Kidney glomerular epithelial cell (primary cell): ENCODE measurements around the gene COX6A1.
"Not testable (repeated sequence)": the region's sequence is repeated elsewhere in the genome, so short reads cannot be mapped to it uniquely, and the experiment has no call there.

Source experiments
- DNase-seq: peaks from one replicate; lab custom pipeline; 2025; lab: John Stamatoyannopoulos, UW

The COX6A1 gene

DNA sequence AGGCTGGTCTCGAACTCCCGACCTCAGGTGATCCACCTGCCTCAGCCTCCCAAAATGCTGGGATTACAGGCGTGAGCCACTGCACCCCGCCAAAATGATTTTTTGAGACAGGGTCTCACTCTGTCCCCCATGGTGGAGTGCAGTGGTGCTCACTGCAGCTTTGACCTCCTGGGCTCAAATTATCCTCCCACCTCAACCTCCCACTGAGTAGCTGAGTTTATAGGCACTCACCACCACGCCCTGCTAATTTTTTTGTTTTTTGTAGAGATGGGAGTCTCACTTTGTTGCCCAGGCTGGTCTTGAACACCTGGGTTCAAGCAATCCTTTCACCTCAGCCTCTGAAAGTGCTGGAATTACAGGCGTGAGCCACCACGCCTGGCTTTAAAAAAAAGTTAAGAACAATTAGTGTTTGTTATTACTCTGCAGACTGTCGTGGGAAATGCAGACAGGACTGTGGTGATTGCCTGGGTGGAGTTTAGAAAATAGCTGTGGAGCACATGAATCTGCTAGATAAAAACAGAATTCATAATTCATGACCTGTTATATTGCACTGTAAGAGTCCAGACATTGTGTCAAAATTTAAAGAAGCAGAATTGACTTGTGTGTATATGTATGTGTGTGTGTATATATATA is 9.2 kb upstream of the COX6A1 start:
- DNase-seq, result no peak

DNA sequence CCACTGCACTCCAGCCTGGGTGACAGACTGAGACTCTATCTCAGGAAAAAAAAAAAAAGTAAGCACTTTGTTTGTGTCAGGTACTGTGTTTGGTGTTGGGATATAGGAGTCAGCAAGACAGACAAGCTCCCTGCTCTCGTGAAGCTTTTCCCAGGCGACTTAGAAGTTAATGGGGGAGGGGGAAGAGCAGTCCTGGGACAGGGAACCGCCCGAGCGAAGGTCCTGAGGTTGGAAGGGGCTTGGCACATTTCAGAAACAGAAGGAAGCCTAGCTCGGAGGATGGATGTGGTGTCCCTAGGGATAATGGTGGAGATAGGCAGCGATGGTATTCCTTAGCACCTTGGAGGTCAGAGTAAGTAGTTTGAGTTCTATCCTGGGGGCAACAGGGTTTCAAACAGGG is 8.5 kb upstream of the COX6A1 start:
- DNase-seq, result no peak

DNA sequence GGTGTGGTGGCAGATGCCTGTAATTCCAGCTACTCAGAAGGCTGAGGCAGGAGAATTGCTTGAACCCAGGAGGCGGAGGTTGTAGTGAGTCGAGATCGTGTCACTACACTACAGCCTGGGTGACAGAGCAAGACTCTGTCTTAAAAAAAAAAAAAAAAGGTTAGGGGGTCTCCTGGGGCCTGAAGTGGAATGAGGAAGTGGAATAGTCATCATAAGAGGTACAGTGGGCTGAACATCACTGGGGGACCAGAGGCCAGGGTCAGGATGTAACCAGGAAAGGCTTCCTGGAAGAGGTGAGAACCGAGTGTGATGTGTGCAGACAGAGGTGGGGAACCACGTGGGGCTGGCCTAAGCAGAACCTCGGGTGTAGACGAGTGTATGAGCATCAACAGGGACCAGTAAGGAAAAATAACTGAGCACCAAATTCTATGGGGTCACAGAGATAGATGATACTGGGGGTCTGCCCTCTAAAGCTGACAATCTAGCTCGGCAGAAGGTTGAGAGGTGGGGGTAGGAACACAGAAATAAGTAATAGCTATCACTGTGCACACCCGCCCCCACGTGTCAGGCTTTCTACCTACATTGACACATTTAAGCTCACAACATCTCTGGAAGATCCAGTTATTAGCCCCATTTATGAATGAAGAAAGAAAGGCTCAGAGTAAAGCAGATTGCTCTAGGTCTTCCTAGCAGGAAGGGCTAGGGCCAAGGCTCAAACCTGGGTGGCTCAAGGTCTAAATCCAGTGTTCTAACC is 5.0 kb upstream of the COX6A1 start:
- DNase-seq, result no peak

- DNase-seq, result peak; percentile 8
These were observed 734 bp downstream of the COX6A1 start for GRCh38 chr12:120438495-120439198.

GRCh38 chr12:120439646-120440247 is 1.8 kb downstream of the COX6A1 start:
- peak; percentile 55 for DNase-seq

DNA sequence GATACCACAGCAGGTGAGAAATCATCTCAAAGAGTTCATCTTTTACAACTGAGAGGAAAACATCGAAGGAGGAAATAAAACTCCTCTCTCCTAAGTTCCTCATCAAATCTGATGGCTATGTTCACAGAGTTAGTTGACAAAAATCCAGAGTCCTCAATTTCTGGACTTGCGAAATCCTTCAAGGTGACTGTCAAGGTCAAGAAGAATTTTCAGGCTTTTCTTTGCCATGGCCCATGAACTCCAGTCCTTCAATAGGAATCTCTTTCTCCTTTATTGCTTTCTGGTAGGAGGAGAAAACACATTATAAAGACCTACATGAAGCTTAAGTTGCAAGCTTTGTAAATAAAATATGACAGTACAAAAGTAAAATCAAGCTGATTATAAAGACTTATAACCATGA is 6.8 kb downstream of the COX6A1 start:
- DNase-seq, result no peak

GRCh38 chr12:120445911-120446843 is 8.3 kb downstream of the COX6A1 start, which contains the start of the genes GATC and TRIAP1:
TSS of gene GATC (plus strand) at chr12:120446444. CDS start at chr12:120446481, 37 bp downstream.
TSS of gene TRIAP1 (minus strand) at chr12:120446384. CDS start at chr12:120446372, 12 bp downstream.
- DNase-seq, result peak; percentile 46

GRCh38 chr12:120446844-120447178 is 8.9 kb downstream of the COX6A1 start:
- DNase-seq, result not testable (repeated sequence)

GRCh38 chr12:120447992-120448391 is 10.1 kb downstream of the COX6A1 start:
- DNase-seq, result no peak

GRCh38 chr12:120452524-120452923 is 14.6 kb downstream of the COX6A1 start:
- not testable (repeated sequence) for DNase-seq

- DNase-seq, result no peak
These were observed 15.3 kb downstream of the COX6A1 start for GRCh38 chr12:120453060-120453750.

DNA sequence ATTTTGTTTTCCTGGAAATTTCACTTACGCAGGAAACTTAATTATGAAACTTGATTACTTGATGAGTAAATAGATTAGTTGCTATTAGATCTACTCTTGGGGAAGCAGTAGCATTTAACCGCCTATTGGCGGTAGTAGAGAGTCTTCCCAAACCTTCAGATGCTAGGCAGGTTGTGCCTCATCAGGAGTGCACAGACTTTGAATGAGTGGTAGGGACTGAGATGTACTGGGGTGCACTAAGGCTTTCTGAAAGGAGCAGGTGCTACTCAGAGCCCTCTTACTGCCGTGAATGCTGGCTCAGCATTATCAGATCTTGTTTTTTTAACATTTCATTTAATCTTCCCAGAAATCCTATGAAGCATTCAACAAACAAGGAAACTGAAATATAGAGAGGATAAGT is 16.1 kb downstream of the COX6A1 start:
- peak; percentile 7 for DNase-seq

DNA sequence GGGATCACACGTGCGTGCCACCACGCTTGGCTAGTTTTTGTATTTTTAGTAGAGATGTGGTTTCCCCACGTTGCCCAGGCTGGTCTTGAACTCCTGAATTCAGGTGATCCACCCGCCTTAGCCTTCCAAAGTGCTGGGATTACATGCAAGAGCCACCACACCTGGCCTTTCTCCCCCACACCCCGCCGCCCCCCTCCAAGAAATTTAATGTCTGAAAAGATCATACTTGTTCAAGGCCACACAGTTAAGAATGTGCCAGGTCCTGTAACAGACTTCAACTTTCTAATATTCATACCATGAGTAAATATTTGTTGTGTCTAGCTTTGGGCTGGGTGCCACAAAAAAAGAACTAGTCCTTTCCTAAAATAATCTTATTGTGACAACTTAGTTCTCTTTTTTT is 17.4 kb downstream of the COX6A1 start:
- no peak for DNase-seq

DNA sequence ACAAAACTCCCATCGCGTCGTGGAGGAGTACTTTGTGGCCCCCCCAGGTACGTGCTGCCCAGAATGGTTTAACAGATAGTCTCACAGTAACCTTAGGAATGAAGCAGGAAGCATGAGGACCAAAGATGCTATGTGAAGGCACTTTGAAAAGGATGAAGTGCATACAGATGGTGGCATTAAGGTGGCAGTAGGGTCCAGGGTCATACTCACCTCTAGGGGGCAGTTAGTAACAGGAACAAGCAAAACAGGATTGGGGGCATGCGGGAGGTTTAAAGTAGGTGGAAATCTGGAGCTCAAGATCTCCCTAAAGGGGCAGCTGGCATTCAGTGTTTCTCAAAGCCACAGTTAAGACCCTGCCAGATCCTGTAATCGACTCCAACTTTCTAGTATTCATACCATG is 19.2 kb downstream of the COX6A1 start:
- no peak for DNase-seq

GRCh38 chr12:120460157-120460556 is 22.2 kb downstream of the COX6A1 start:
- DNase-seq, result no peak

DNA sequence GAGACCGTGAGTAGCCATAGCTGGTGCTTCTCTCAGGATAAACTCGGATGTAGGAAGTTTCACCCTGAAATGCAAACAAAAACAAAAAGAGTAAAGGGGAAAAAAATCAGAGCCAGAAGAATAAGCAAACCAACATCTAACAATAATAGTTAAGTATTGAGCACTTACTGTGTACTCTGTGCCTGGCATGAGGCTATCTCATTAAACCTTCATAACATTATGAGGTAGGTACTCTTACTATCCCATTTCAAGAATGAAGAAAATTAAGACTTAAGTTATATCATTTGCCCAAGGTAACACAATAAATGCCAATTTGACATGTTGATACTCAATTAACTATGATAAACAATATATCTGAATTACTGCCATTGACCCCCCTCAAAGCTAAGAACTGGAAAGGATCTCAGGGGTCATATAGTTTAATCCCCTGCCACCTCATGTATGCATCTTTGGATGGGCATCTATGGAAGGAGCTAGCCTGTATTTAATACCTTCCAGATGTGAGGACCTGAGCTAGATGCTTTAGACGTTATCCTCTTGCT is 24.3 kb downstream of the COX6A1 start:
- DNase-seq, result no peak

DNA sequence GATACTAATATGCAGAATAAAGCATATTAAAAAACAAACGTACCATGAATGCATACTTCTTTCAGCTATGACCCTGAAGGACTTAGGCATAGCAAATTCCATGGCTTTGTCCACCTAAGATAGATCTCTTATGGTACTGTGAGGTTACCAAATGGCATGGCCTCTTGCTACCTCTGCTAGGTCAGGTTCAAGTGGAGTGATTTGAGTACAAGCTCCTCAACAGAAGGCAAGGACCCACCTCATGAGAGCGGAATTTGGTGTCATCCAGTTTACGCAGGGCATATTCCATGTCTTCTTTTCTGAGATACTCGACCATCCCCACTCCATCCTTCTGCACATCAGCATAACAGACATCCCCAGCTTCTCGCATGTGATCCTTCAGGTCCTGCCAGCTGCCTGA is 25.8 kb downstream of the COX6A1 start:
- no peak for DNase-seq

- DNase-seq, result no peak
These were observed 27.8 kb downstream of the COX6A1 start for GRCh38 chr12:120465756-120466155.

GRCh38 chr12:120466560-120467315 is 28.8 kb downstream of the COX6A1 start:
- no peak for DNase-seq

DNA sequence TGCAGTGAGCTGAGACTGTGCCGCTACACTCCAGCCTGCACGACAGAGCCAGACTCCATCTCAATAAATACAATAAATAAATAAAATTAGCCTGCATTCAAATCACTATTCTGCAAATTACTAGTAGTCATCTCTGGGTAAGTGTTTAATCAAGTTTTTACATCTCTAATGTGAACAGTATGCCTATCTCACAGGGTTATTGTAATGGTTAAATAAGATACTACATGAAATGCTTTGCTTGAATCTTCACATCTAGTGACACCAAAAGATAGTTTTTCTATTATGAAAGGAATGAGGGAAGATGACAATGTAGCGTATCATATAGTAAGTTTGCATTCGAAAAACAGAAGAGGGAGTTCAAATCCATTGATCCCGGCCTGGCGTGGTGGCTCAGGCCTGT is 29.5 kb downstream of the COX6A1 start:
- DNase-seq, result no peak
